Chondrocyte (in vitro differentiated cells): Measurements from ENCODE around the gene AOAH. TPM values are rescaled to one million over a fixed set of nuclear protein-coding genes. Genes with fewer than 3 reads are reported as not detected.
"Not testable (repeated sequence)": the region's sequence is repeated elsewhere in the genome, so short reads cannot be mapped to it uniquely, and the experiment has no call there.

Source experiments
- DNase-seq: peaks from one replicate; pipeline ENCODE4 v3.0.0; 2021; ENCODE audit warnings: mixed read lengths, low spot score
- H3K27ac Mint-ChIP-seq: one replicate; pipeline ENCODE4 v1.8.0; 2021; ENCODE audit warnings: mild to moderate bottlenecking, moderate library complexity, mixed read lengths; ENCODE audit not compliant: unreplicated experiment
- H3K27me3 Mint-ChIP-seq: 2 replicates; pipeline ENCODE4 v1.8.0; 2021; ENCODE audit warnings: low read depth, mixed read lengths
- H3K36me3 Mint-ChIP-seq: 2 replicates; pipeline ENCODE4 v1.8.0; 2021; ENCODE audit warnings: low read depth, mixed read lengths
- H3K4me1 Mint-ChIP-seq: 2 replicates; pipeline ENCODE4 v1.8.0; 2021; ENCODE audit warnings: low read depth, mild to moderate bottlenecking, mixed read lengths
- H3K4me3 Mint-ChIP-seq: one replicate; pipeline ENCODE4 v1.8.0; 2021; ENCODE audit warnings: mild to moderate bottlenecking, moderate library complexity, mixed read lengths; ENCODE audit not compliant: unreplicated experiment
- H3K9me3 Mint-ChIP-seq: 2 replicates; pipeline ENCODE4 v1.8.0; 2021; ENCODE audit warnings: low read depth, mixed read lengths
- CTCF ChIP-seq: fragments of 200-600 bp; sonication (generic); IDR thresholded peaks from 2 replicates; pipeline ENCODE4 v1.5.0; 2021; ENCODE audit warnings: antibody characterized with exemption, mild to moderate bottlenecking, moderate library complexity
- total RNA-seq: library from RNA; stranded (reverse); gene quantifications from 3 replicates; pipeline ENCODE4 v1.2.1, GENCODE V29; 2021

Gene AOAH
- total RNA-seq, 1 donor from 2014 or later: not detected

DNA sequence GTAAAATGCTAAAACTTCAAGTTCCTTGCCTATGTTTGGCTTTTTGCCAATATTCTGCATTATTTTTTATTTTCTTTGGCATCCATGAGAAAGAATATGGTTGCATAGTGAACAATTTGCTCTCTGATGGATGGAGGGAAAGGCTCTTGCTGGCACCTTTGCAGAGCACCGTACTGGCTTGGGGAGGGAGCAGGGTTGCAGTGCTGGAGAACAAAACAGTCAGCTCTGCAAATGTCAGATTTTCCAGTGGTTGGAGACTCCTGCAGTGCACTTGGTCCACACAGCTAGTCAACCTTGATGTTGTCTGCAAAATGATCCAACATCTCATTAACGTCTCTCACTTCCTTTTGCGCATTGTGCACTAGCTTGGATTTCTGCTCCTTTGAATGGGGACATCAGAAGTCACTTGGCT is 233.9 kb downstream of the AOAH start:
- Mint-ChIP-seq H3K27ac (no peak overlapping the region), H3K36me3 (no peaks in the 10 kb centered on the region), H3K4me3 (no peak overlapping the region), H3K4me1 (peaks cover 6% of the 10 kb centered on the region), H3K27me3 (peaks cover 7% of the 10 kb centered on the region), H3K9me3 (no peaks in the 10 kb centered on the region)
- no peak for TF ChIP-seq CTCF
- no peak for DNase-seq

DNA sequence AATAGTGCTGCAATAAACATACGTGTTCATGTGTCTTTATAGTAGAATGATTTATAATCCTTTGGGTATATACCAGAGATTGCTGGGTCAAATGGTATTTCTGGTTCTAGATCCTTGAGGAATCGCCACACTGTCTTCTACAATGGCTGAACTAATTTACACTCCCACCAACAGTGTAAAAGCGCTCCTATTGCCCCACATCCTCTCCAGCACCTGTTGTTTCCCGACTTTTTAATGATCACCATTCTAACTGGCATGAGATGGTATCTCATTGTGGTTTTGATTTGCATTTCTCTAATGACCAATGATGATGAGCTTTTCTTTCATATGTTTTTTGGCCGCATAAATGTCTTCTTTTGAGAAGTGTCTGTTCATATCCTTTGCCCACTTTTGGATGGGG is 235.6 kb downstream of the AOAH start:
- not testable (repeated sequence) for H3K4me3 Mint-ChIP-seq, H3K27me3 Mint-ChIP-seq, H3K36me3 Mint-ChIP-seq, H3K4me1 Mint-ChIP-seq, H3K9me3 Mint-ChIP-seq, DNase-seq, H3K27ac Mint-ChIP-seq

DNA sequence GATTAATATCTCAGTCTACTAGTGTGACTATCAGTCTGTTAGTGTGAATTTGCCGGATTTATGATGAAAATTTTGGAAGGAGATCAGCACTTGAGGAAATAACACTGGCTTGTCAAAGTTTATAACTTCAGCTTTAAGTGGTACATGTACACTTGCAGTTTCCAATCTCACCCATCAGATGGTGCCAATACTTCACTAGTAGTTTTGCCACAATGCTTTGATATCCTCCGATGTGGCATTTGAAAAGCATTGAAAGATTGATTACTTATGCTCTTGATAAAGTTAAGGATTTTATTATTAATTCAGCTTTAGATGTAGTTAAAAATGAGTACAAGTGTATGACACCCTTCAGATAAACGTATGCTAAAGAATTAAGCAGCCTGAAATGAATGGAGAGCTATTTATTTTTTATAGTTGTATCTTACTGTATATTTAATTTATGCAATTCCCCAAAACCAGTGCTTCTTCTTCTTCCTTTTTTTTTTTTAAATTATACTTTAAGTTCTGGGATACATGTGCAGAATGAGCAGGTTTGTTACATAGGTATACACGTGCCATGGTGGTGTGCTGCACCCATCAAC is 236.4 kb downstream of the AOAH start:
- no peak overlapping the region for H3K4me3 Mint-ChIP-seq
- peaks cover 6% of the 10 kb centered on the region for H3K4me1 Mint-ChIP-seq
- DNase-seq: no peak
- TF ChIP-seq CTCF: peak; percentile 93
- peaks cover 8% of the 10 kb centered on the region for H3K27me3 Mint-ChIP-seq
- H3K9me3 Mint-ChIP-seq: no peaks in the 10 kb centered on the region
- no peaks in the 10 kb centered on the region for H3K36me3 Mint-ChIP-seq
- no peak overlapping the region for H3K27ac Mint-ChIP-seq

GRCh38 chr7:36486336-36486735 is 238.0 kb downstream of the AOAH start:
- no peak for TF ChIP-seq CTCF
- no peaks in the 10 kb centered on the region for H3K9me3 Mint-ChIP-seq
- peaks cover 6% of the 10 kb centered on the region for H3K4me1 Mint-ChIP-seq
- H3K27me3 Mint-ChIP-seq: peaks cover 5% of the 10 kb centered on the region
- no peak for DNase-seq
- H3K4me3 Mint-ChIP-seq: no peak overlapping the region
- no peaks in the 10 kb centered on the region for H3K36me3 Mint-ChIP-seq
- no peak overlapping the region for H3K27ac Mint-ChIP-seq

DNA sequence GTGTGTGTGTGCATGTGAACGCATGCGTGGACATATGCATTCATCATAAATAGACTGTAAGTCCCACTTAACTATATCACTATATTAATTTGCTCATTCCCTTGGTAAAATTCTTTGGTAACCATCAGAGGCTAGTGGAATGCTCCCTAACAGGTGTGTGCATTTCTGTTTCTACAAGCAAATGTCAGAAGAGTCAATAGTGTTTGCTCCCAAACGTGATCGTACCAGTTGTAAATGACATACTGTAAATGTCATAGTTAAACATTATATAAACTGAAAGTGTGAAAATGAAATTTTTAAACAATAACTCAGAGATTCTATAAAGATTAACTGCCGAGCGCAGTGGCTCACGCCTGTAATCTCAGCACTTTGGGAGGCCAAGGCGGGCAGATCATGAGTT is 240.0 kb downstream of the AOAH start:
- Mint-ChIP-seq H3K27me3 (peaks cover 18% of the 10 kb centered on the region), H3K36me3 (peaks cover 14% of the 10 kb centered on the region), H3K4me3 (no peak overlapping the region), H3K9me3 (peaks cover 17% of the 10 kb centered on the region), H3K4me1 (peaks cover 2% of the 10 kb centered on the region), H3K27ac (no peak overlapping the region)
- no peak for DNase-seq
- no peak for TF ChIP-seq CTCF

DNA sequence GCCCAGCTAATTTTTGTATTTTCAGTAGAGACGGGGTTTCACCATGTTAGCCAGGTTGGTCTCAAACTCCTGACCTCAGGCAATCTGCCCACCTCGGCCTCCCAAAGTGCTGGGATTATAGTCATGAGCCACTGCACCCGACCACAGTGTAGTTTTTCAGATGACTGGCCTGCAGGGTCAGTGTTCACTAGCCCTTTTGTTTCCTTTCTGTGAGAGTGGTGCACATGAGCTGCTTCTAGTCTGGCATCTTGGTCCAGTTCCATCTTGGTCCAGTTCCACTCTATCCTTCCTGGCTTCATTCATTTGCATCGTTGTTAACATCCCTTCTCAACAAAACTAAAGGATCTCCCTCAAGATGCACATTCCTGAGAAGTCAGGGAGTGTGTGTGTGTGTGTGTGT is 240.4 kb downstream of the AOAH start:
- DNase-seq, H3K27ac Mint-ChIP-seq, H3K4me3 Mint-ChIP-seq, H3K4me1 Mint-ChIP-seq: not testable (repeated sequence)
- Mint-ChIP-seq H3K9me3 (peaks cover 22% of the 10 kb centered on the region), H3K36me3 (peaks cover 17% of the 10 kb centered on the region), H3K27me3 (peaks cover 18% of the 10 kb centered on the region)
